Epithelial cell of proximal tubule (primary cell): ENCODE results near the gene DDRGK1. TPM values are rescaled to one million over a fixed set of nuclear protein-coding genes. Genes with fewer than 3 reads are reported as not detected.

Source experiments
- DNase-seq: peaks from one replicate; pipeline ENCODE4 v3.0.0-alpha.2; 2011; ENCODE audit warnings: low read depth
- H3K4me3 ChIP-seq: 2 replicates; pipeline ENCODE4 v1.5.1; 2011; ENCODE audit warnings: low read depth, mild to moderate bottlenecking, low read length
- CTCF ChIP-seq: conservative IDR thresholded peaks from 2 replicates; pipeline ENCODE4 v1.5.1; 2012; ENCODE audit warnings: low read depth, mild to moderate bottlenecking, low read length
- total RNA-seq: library from RNA; depleted of rRNA; stranded (reverse); fragments of >200 nt; gene quantifications from 2 replicates; pipeline ENCODE4 v1.2.3, GENCODE V29; 2015

DDRGK1 gene
- total RNA-seq, 1 donor from 2014 or later, result 63.5 TPM

DNA sequence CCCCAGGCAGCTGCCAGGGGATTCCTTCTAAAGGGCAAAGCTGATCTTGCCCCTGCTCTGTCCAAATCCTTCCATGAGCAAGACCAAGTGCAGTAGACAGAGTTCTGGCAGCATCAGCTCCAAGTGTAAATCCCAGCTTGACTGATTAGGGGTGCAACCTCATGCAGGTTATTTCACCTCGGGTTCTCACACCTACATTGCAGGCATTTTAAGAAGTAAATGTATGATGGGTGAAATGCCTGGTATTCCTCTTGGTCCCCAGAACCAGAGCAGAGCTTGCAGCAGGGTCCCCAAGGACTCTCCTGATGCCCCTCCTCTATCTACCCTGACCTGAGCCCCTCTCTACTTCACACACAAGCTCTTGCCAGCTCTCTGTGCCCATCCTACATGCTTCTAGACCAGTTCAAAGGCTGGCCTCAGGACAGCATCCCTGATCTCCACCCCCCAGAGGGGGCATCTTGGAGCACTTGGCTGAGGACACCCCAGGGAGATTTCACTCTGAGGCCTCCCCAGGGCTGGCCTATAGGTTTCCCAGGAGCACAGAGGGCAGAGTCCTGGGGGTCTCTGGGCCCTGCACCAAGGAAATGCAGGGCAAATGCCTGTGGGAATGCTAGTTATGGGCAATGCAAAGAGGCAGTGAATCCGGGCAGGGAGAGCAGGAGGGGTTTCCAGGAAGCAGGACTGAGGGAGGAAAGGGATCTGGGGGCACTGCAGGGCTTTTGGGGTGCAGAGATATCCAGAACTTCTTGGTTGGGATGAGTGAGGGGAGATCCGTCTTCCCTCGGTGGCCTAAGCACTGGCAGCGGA lies 32.2 kb downstream of the DDRGK1 start:
- TF ChIP-seq CTCF, result no peak
- DNase-seq, result no peak
- H3K4me3 ChIP-seq, result peak overlapping the region; percentile 99

GRCh38 chr20:3171391-3172125 lies 32.9 kb downstream of the DDRGK1 start:
- TF ChIP-seq CTCF, result no peak
- no peak for DNase-seq
- no peak overlapping the region for H3K4me3 ChIP-seq

DNA sequence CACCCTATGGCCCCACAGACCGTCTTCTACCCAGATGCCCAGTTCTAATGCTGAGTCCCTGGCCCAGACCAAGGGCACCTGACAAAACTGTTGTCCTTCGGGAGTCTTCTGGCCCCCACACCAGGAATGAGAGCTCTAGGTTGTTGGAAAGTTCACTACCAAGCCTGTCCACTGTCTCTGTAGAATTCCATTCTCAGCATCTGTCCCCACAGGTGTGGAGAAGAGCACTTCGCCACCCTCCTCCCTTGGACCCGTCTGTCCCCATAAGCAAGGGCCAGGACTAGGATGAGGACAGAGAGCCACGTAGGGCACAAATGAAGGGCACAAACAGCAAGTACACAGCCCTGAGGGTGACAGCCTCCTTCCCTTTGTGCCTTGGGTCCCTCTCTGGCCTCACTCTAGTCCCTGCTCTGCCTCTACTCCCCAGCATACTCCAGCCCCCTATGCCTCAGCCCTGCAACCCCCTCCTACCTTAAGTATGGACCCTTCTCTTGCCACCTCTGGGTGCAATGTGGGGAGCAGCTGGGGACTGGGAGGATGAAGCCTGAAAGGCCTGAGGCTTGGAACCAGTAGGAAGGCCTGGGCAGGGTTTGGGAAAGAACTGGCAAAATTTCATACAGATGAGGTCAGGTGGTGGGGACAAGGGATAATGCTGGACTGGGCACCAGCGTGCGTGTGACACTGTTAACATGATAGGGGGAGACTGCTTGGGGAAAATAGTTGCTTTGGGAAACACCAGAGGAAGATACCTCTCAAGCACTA lies 35.5 kb downstream of the DDRGK1 start:
- DNase-seq, result no peak
- no peak overlapping the region for H3K4me3 ChIP-seq
- TF ChIP-seq CTCF, result no peak

- peak overlapping the region; percentile 39 for H3K4me3 ChIP-seq
- no peak for TF ChIP-seq CTCF
- DNase-seq, result no peak
Measured at GRCh38 chr20:3168079-3168828, 36.2 kb downstream of the DDRGK1 start.

GRCh38 chr20:3167738-3168078 lies 36.8 kb downstream of the DDRGK1 start:
- no peak for DNase-seq
- no peak for TF ChIP-seq CTCF
- peak overlapping the region; percentile 39 for H3K4me3 ChIP-seq

- no peak for DNase-seq
- H3K4me3 ChIP-seq, result no peak overlapping the region
- TF ChIP-seq CTCF, result no peak
Measured at GRCh38 chr20:3166913-3167342, 37.6 kb downstream of the DDRGK1 start.
